ENCODE measurements around the gene CLIC6. TPM values are rescaled to one million over a fixed set of nuclear protein-coding genes. Genes with fewer than 3 reads are reported as not detected.
"Not testable (repeated sequence)": the region's sequence is repeated elsewhere in the genome, so short reads cannot be mapped to it uniquely, and the experiment has no call there.

The CLIC6 gene
- total RNA-seq, 1 donor from 2014 or later = 17.6 TPM

GRCh38 chr21:34661848-34662247 lies 6.9 kb upstream of the CLIC6 start:
- H3K4me3 Mint-ChIP-seq = no peak overlapping the region

GRCh38 chr21:34667761-34668160 lies 1.0 kb upstream of the CLIC6 start:
- Mint-ChIP-seq H3K9me3 (no peaks in the 10 kb centered on the region), H3K4me1 (ENCODE audit: unreplicated experiment) (peaks cover 5% of the 10 kb centered on the region), H3K27ac (no peak overlapping the region), H3K36me3 (peaks cover 3% of the 10 kb centered on the region), H3K4me3 (no peak overlapping the region), H3K27me3 (peaks cover 82% of the 10 kb centered on the region)
- TF ChIP-seq CTCF (conservative IDR thresholded peaks at IDR 0.05) = no peak
- DNase-seq (ENCODE audit: extremely low spot score, unreplicated experiment) = no peak

More at GRCh38 chr21:34661848-34662247, 6.9 kb upstream of the CLIC6 start:
- DNase-seq (ENCODE audit: extremely low spot score, unreplicated experiment) = no peak
- Mint-ChIP-seq H3K36me3 (no peaks in the 10 kb centered on the region), H3K27ac (no peak overlapping the region), H3K4me1 (ENCODE audit: unreplicated experiment) (no peaks in the 10 kb centered on the region), H3K27me3 (peaks cover 67% of the 10 kb centered on the region), H3K9me3 (peaks cover 18% of the 10 kb centered on the region)
- no peak for TF ChIP-seq CTCF (conservative IDR thresholded peaks at IDR 0.05)

GRCh38 chr21:34669149-34669879 lies 520 bp downstream of the CLIC6 start:
- Mint-ChIP-seq H3K4me1 (ENCODE audit: unreplicated experiment) (peaks cover 5% of the 10 kb centered on the region), H3K4me3 (peak overlapping the region; percentile 80), H3K9me3 (no peaks in the 10 kb centered on the region), H3K27me3 (peaks cover 77% of the 10 kb centered on the region), H3K27ac (no peak overlapping the region), H3K36me3 (peaks cover 3% of the 10 kb centered on the region)
- TF ChIP-seq CTCF (conservative IDR thresholded peaks at IDR 0.05) = no peak
- no peak for DNase-seq (ENCODE audit: extremely low spot score, unreplicated experiment)

GRCh38 chr21:34669880-34670219 lies 1.1 kb downstream of the CLIC6 start:
- H3K27me3 Mint-ChIP-seq = peaks cover 80% of the 10 kb centered on the region

GRCh38 chr21:34670220-34670961 lies 1.6 kb downstream of the CLIC6 start:
- no peak for TF ChIP-seq CTCF (conservative IDR thresholded peaks at IDR 0.05)
- H3K36me3 Mint-ChIP-seq = peaks cover 3% of the 10 kb centered on the region
- H3K27ac Mint-ChIP-seq = no peak overlapping the region
- DNase-seq (ENCODE audit: extremely low spot score, unreplicated experiment) = no peak
- H3K9me3 Mint-ChIP-seq = no peaks in the 10 kb centered on the region
- peak overlapping the region; percentile 71 for H3K4me3 Mint-ChIP-seq
- H3K4me1 Mint-ChIP-seq (ENCODE audit: unreplicated experiment) = peaks cover 5% of the 10 kb centered on the region
- H3K27me3 Mint-ChIP-seq = peaks cover 80% of the 10 kb centered on the region

More at GRCh38 chr21:34669880-34670219, 1.1 kb downstream of the CLIC6 start:
- H3K4me1 Mint-ChIP-seq (ENCODE audit: unreplicated experiment); H3K9me3 Mint-ChIP-seq; H3K27ac Mint-ChIP-seq; H3K36me3 Mint-ChIP-seq; DNase-seq (ENCODE audit: extremely low spot score, unreplicated experiment): not testable (repeated sequence)
- peak overlapping the region; percentile 68 for H3K4me3 Mint-ChIP-seq

- H3K36me3 Mint-ChIP-seq = peaks cover 3% of the 10 kb centered on the region
- H3K9me3 Mint-ChIP-seq = no peaks in the 10 kb centered on the region
- H3K4me3 Mint-ChIP-seq = peak overlapping the region; percentile 71
- no peak for DNase-seq (ENCODE audit: extremely low spot score, unreplicated experiment)
- peak; percentile 56 for TF ChIP-seq CTCF (conservative IDR thresholded peaks at IDR 0.05)
- peaks cover 5% of the 10 kb centered on the region for H3K4me1 Mint-ChIP-seq (ENCODE audit: unreplicated experiment)
- H3K27me3 Mint-ChIP-seq = peaks cover 77% of the 10 kb centered on the region
- H3K27ac Mint-ChIP-seq = peak overlapping the region; percentile 59
Observed at GRCh38 chr21:34670962-34671348, 2.2 kb downstream of the CLIC6 start.
